GM12874 (cell line): ENCODE results near the gene GRK4.

ENCODE experiments used
- TF ChIP-seq, protein P1 (sequence below): IDR thresholded peaks from 2 replicates; pipeline ENCODE4 v1.5.1; 2011; ENCODE audit warnings: low read depth, mild to moderate bottlenecking, control low read depth, low read length, moderate library complexity; ENCODE audit not compliant: insufficient read depth

GRK4 gene

GRCh38 chr4:2925496-2925895 is 37.9 kb upstream of the GRK4 start:
- TF ChIP-seq, protein P1, sequence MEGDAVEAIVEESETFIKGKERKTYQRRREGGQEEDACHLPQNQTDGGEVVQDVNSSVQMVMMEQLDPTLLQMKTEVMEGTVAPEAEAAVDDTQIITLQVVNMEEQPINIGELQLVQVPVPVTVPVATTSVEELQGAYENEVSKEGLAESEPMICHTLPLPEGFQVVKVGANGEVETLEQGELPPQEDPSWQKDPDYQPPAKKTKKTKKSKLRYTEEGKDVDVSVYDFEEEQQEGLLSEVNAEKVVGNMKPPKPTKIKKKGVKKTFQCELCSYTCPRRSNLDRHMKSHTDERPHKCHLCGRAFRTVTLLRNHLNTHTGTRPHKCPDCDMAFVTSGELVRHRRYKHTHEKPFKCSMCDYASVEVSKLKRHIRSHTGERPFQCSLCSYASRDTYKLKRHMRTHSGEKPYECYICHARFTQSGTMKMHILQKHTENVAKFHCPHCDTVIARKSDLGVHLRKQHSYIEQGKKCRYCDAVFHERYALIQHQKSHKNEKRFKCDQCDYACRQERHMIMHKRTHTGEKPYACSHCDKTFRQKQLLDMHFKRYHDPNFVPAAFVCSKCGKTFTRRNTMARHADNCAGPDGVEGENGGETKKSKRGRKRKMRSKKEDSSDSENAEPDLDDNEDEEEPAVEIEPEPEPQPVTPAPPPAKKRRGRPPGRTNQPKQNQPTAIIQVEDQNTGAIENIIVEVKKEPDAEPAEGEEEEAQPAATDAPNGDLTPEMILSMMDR = no peak

- TF ChIP-seq, protein P1 = no peak
These were observed 37.2 kb upstream of the GRK4 start for GRCh38 chr4:2925931-2926860.

GRCh38 chr4:2927016-2927695 is 36.2 kb upstream of the GRK4 start:
- TF ChIP-seq, protein P1 = no peak

DNA sequence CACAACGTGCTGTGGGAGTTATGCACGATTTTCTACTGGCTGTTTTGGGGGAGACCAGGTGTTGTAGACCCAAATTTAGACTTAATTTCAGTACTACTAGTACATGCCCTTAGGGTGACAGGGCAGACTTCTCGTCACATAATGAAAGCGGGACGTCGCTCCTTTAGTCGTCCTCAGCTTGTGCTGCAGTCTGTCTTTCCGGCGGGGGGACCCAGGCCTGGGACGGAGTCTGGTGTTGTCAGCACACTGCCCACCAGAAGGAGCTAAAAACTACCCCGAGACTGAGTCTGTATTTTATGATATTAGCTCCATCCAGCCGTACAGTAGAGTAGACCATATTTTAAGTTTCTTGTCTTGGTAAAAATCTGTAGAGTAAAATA is 35.7 kb upstream of the GRK4 start:
- TF ChIP-seq, protein P1 = no peak

DNA sequence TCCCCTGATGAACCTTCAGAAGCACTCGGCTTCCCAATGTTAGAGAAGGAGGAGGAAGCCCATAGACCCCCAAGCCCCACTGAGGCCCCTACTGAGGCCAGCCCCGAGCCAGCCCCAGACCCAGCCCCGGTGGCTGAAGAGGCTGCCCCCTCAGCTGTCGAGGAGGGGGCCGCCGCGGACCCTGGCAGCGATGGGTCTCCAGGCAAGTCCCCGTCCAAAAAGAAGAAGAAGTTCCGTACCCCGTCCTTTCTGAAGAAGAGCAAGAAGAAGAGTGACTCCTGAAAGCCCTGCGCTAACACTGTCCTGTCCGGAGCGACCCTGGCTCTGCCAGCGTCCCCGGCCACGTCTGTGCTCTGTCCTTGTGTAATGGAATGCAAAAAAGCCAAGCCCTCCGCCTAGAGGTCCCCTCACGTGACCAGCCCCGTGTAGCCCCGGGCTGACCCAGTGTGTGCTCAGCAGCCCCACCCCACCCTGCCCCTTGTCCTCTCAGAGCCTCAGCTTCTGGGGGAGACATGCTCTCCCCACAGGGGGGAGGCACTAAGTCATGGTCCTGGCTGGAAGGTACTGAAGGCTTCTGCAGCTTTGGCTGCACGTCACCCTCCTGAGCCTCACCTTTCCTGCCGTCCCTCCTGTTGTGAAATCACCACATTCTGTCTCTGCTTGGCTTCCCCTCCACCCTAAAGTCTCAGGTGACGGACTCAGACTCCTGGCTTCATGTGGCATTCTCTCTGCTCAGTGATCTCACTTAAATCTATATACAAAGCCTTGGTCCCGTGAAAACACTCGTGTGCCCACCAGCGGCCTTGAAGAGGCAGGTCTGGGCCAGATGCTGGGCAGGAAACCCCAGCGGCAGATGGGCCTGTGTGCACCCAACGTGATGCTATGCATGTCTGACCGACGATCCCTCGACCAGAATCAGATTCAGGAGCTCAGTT is 34.9 kb upstream of the GRK4 start:
- TF ChIP-seq, protein P1 = no peak

- TF ChIP-seq, protein P1 = no peak
These were observed 33.9 kb upstream of the GRK4 start for GRCh38 chr4:2929469-2929868.
